ENCODE data around the gene TES.

TES gene

DNA sequence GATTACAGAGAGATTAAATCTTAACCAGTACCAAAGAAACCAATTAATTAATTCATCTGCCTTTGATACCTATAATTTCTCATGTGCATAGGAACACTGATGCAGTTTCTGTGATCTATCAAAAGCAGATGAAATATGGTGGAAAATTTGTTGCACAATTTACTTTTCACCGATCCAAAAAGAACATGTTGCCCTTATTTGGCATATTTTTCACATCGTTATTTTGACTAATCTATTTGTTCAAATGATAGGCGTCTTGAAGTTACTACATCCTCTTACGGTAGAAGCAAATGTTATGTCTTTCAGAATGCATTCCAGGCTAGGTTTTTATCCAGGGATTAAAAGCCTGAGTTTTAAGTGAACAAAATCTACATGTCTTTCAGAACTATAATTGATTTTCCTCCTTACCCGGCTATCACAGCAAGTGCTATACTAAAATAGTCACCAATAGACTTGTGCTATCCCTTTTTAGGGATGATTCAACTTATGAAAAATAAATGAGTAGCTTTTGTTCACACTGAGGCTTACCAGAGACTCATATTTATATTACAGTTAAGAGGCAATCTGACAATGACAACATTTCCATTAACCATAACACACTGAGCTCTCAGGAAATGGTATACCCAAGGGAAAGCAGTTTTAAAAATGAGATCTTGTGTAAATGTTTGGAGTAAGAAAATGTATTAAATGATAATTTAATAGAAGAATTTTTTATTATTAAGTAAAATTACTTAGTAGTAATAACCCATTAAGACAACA, 16.8 kb upstream of the TES start:
- H3K79me2 ChIP-seq (ENCODE audit: control insufficient read depth, insufficient read depth, low read length, unreplicated experiment), result no peaks in the 10 kb centered on the region
- H3K4me3 ChIP-seq (ENCODE audit: low read depth, low read length), result no peak overlapping the region
- H3K27ac ChIP-seq (ENCODE audit: low read depth, low read length), result no peak overlapping the region
- no peak overlapping the region for H2AFZ ChIP-seq (ENCODE audit: low read length, unreplicated experiment)
- no peaks in the 10 kb centered on the region for H3K27me3 ChIP-seq (ENCODE audit: insufficient read depth, low read length)
- no peaks in the 10 kb centered on the region for H3K36me3 ChIP-seq (ENCODE audit: insufficient read depth, low read length)
- H3K4me1 ChIP-seq (ENCODE audit: control insufficient read depth, insufficient read depth, low read length, unreplicated experiment), result peaks cover 2% of the 10 kb centered on the region

GRCh38 chr7:116194115-116194514, 16.2 kb upstream of the TES start:
- Histone ChIP-seq H3K27ac (ENCODE audit: low read depth, low read length) (no peak overlapping the region), H3K4me1 (ENCODE audit: control insufficient read depth, insufficient read depth, low read length, unreplicated experiment) (peaks cover 2% of the 10 kb centered on the region), H3K27me3 (ENCODE audit: insufficient read depth, low read length) (no peaks in the 10 kb centered on the region), H3K79me2 (ENCODE audit: control insufficient read depth, insufficient read depth, low read length, unreplicated experiment) (no peaks in the 10 kb centered on the region), H3K36me3 (ENCODE audit: insufficient read depth, low read length) (no peaks in the 10 kb centered on the region), H3K4me3 (ENCODE audit: low read depth, low read length) (no peak overlapping the region), H2AFZ (ENCODE audit: low read length, unreplicated experiment) (no peak overlapping the region)

GRCh38 chr7:116195451-116195850, 14.9 kb upstream of the TES start:
- H3K4me1 ChIP-seq (ENCODE audit: control insufficient read depth, insufficient read depth, low read length, unreplicated experiment), result peaks cover 2% of the 10 kb centered on the region
- H3K79me2 ChIP-seq (ENCODE audit: control insufficient read depth, insufficient read depth, low read length, unreplicated experiment), result no peaks in the 10 kb centered on the region
- H3K27ac ChIP-seq (ENCODE audit: low read depth, low read length), result no peak overlapping the region
- no peaks in the 10 kb centered on the region for H3K27me3 ChIP-seq (ENCODE audit: insufficient read depth, low read length)
- no peaks in the 10 kb centered on the region for H3K36me3 ChIP-seq (ENCODE audit: insufficient read depth, low read length)
- no peak overlapping the region for H2AFZ ChIP-seq (ENCODE audit: low read length, unreplicated experiment)
- H3K4me3 ChIP-seq (ENCODE audit: low read depth, low read length), result no peak overlapping the region

DNA sequence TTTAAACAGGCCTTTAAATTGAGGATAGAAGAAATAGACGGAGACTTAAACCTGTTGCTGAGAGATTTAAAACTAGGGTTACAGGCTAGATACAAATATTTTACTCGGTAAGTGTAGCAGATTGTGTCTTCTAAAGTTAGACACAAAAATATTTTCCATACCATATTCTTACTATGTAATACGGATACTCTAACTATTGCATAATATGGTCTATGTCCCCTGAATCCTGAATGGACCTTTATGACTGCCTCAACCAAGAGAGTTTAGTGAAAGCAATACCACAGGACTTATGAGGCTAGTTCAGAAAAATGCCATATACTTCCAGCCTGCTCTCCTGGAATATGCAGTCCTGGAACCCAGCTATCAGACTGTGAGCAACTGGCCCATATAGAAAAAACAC, 13.4 kb upstream of the TES start:
- H3K4me3 ChIP-seq (ENCODE audit: low read depth, low read length), result no peak overlapping the region
- peaks cover 2% of the 10 kb centered on the region for H3K4me1 ChIP-seq (ENCODE audit: control insufficient read depth, insufficient read depth, low read length, unreplicated experiment)
- no peak overlapping the region for H2AFZ ChIP-seq (ENCODE audit: low read length, unreplicated experiment)
- H3K79me2 ChIP-seq (ENCODE audit: control insufficient read depth, insufficient read depth, low read length, unreplicated experiment), result no peaks in the 10 kb centered on the region
- no peak overlapping the region for H3K27ac ChIP-seq (ENCODE audit: low read depth, low read length)
- no peaks in the 10 kb centered on the region for H3K27me3 ChIP-seq (ENCODE audit: insufficient read depth, low read length)
- no peaks in the 10 kb centered on the region for H3K36me3 ChIP-seq (ENCODE audit: insufficient read depth, low read length)

DNA sequence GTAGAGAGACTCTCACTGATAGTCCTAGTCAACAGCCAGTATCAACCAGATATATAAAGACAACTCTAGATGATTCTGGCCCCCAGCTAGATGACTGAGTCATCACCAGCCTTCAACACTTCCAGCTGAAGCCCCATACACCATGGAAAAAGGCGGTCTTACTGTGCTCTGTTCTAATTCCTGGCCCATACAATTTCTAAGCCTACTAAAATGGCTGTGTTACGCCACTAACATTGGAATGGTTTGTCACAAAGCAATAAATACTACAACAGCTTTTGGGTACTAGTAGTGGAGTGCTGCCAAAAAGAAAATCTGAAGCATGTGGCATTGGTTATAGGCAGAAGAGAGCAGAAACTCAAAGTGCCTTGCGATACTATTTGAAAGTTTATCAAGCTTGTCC, 13.0 kb upstream of the TES start:
- Histone ChIP-seq H3K27me3 (ENCODE audit: insufficient read depth, low read length) (no peaks in the 10 kb centered on the region), H3K4me1 (ENCODE audit: control insufficient read depth, insufficient read depth, low read length, unreplicated experiment) (peaks cover 2% of the 10 kb centered on the region), H3K4me3 (ENCODE audit: low read depth, low read length) (no peak overlapping the region), H3K36me3 (ENCODE audit: insufficient read depth, low read length) (no peaks in the 10 kb centered on the region), H2AFZ (ENCODE audit: low read length, unreplicated experiment) (no peak overlapping the region), H3K79me2 (ENCODE audit: control insufficient read depth, insufficient read depth, low read length, unreplicated experiment) (no peaks in the 10 kb centered on the region), H3K27ac (ENCODE audit: low read depth, low read length) (no peak overlapping the region)

DNA sequence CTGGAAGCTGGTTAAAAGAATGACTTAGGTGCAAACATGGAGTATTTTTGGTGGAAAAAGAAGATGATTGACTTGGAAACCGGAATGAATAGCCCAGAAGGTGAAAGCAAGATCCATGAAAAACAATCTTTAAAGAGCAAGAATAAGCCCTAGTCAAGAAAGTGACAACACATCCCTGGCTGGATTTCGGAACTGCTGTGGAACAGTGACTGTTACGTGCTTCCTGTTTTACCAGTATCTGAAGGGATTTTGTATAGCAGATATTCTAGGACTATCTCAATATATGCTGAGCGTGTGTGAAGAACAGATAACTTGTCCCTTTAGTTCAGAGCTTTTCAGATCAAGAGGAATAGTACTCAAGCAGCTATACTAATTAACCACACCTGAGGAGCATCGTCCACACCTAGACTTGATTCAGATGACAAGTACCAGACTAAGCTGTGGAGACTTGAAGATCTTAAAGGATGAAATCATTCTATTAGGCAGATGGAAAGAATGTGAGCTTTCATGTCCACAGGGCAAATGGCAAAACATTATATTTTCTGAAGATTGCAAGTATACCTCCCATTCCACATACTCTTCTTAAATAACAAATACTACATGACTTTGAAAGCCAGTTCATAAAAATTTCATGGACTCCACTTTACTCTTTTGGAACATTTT, 11.5 kb upstream of the TES start:
- Histone ChIP-seq H3K79me2 (ENCODE audit: control insufficient read depth, insufficient read depth, low read length, unreplicated experiment) (no peaks in the 10 kb centered on the region), H3K27ac (ENCODE audit: low read depth, low read length) (no peak overlapping the region), H3K36me3 (ENCODE audit: insufficient read depth, low read length) (no peaks in the 10 kb centered on the region), H2AFZ (ENCODE audit: low read length, unreplicated experiment) (no peak overlapping the region), H3K4me3 (ENCODE audit: low read depth, low read length) (no peak overlapping the region), H3K4me1 (ENCODE audit: control insufficient read depth, insufficient read depth, low read length, unreplicated experiment) (no peaks in the 10 kb centered on the region), H3K27me3 (ENCODE audit: insufficient read depth, low read length) (no peaks in the 10 kb centered on the region)

DNA sequence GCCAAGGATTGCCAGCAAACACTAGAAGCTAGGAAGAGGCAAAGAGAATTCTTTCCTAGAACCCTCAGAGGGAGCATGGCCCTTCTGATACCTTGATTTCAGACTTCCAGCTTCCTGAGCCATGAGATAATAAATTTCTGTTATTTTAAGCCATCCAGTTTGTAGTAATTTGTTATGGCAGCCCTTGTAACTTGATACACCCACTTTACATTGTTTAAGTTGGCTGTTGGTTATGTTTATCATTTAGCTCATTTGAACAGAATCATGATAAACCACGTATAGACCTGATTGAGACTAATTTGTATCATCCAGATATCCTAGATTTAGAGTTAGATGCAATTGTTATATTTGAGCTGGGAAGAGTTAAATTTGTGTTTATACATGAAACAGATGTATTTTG, 9.4 kb upstream of the TES start:
- no peak overlapping the region for H3K27ac ChIP-seq (ENCODE audit: low read depth, low read length)
- H3K79me2 ChIP-seq (ENCODE audit: control insufficient read depth, insufficient read depth, low read length, unreplicated experiment), result no peaks in the 10 kb centered on the region
- H2AFZ ChIP-seq (ENCODE audit: low read length, unreplicated experiment), result no peak overlapping the region
- H3K27me3 ChIP-seq (ENCODE audit: insufficient read depth, low read length), result no peaks in the 10 kb centered on the region
- H3K4me1 ChIP-seq (ENCODE audit: control insufficient read depth, insufficient read depth, low read length, unreplicated experiment), result no peaks in the 10 kb centered on the region
- H3K36me3 ChIP-seq (ENCODE audit: insufficient read depth, low read length), result no peaks in the 10 kb centered on the region
- no peak overlapping the region for H3K4me3 ChIP-seq (ENCODE audit: low read depth, low read length)

DNA sequence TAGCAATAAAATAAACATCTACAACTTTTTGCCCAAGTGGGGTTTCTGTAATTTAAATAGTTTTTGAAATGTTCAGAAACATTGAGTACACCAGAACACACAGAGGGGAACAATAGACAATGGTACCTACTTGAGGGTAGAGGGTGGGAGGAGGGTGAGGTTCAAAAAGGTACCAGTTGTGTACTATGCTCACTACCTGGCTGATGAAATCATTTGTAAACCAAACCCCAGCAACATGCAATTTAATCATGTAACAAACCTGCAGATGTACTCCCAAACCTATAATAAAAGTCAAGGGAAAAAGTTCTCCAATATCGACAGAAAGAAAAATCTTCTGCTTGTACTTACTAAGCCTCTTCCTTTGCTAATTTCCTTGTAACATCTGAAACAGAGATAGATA, 4.2 kb upstream of the TES start:
- Histone ChIP-seq H3K4me3 (ENCODE audit: low read depth, low read length) (no peak overlapping the region), H3K27ac (ENCODE audit: low read depth, low read length) (no peak overlapping the region), H2AFZ (ENCODE audit: low read length, unreplicated experiment) (no peak overlapping the region), H3K79me2 (ENCODE audit: control insufficient read depth, insufficient read depth, low read length, unreplicated experiment) (no peaks in the 10 kb centered on the region), H3K36me3 (ENCODE audit: insufficient read depth, low read length) (no peaks in the 10 kb centered on the region), H3K4me1 (ENCODE audit: control insufficient read depth, insufficient read depth, low read length, unreplicated experiment) (no peaks in the 10 kb centered on the region), H3K27me3 (ENCODE audit: insufficient read depth, low read length) (no peaks in the 10 kb centered on the region)

DNA sequence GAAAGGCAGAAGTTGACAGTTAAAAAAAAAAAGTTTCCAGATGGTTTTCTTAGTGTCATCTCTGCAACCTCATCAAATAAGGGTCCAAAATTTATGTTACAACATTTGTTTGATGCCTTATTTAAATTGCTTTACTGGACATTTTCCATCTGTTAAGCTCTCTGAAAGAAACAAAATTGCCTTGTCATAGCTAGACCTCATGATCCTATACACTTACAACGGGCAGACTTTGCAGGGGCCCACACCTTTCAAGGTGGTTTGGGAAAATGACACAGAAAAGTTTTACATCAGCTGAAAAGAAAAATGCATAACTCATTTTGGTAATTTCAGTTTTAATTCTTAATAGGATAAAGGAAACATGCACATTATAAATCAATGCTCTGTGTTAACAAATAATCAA, 1.4 kb upstream of the TES start:
- H3K4me3 ChIP-seq (ENCODE audit: low read depth, low read length), result no peak overlapping the region
- H3K27me3 ChIP-seq (ENCODE audit: insufficient read depth, low read length), result no peaks in the 10 kb centered on the region
- H3K27ac ChIP-seq (ENCODE audit: low read depth, low read length), result no peak overlapping the region
- peaks cover 19% of the 10 kb centered on the region for H3K79me2 ChIP-seq (ENCODE audit: control insufficient read depth, insufficient read depth, low read length, unreplicated experiment)
- H3K36me3 ChIP-seq (ENCODE audit: insufficient read depth, low read length), result no peaks in the 10 kb centered on the region
- H3K4me1 ChIP-seq (ENCODE audit: control insufficient read depth, insufficient read depth, low read length, unreplicated experiment), result peaks cover 21% of the 10 kb centered on the region
- H2AFZ ChIP-seq (ENCODE audit: low read length, unreplicated experiment), result no peak overlapping the region

DNA sequence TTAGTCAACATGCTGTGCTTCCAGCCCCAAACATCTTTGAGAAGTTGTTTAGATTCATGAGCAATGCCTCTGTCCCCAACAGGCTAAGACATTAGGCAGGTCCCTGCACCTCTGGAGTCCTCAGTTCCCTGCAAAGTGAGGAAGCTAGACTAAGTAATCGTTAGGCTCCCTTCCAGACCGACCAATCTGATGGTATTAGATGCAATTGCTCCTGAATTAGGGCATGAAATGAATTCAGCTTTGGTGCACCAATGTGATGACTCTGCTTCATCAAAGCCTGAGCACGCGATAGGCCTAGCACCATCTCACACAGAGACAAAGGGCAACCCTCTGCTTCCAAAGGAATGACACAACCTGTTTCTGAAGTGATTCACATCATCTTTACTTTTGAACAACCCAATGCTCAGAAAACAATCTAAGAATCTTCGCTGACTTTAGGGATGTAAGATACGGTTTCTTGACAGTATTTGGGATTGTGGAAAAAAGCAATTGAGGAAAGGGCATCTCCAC, 723 bp upstream of the TES start:
- peaks cover 27% of the 10 kb centered on the region for H3K4me1 ChIP-seq (ENCODE audit: control insufficient read depth, insufficient read depth, low read length, unreplicated experiment)
- H3K27ac ChIP-seq (ENCODE audit: low read depth, low read length), result no peak overlapping the region
- no peaks in the 10 kb centered on the region for H3K36me3 ChIP-seq (ENCODE audit: insufficient read depth, low read length)
- no peak overlapping the region for H2AFZ ChIP-seq (ENCODE audit: low read length, unreplicated experiment)
- peaks cover 25% of the 10 kb centered on the region for H3K79me2 ChIP-seq (ENCODE audit: control insufficient read depth, insufficient read depth, low read length, unreplicated experiment)
- no peaks in the 10 kb centered on the region for H3K27me3 ChIP-seq (ENCODE audit: insufficient read depth, low read length)
- peak overlapping the region; percentile 89 for H3K4me3 ChIP-seq (ENCODE audit: low read depth, low read length)

Measured in ACC112 (cell line).